ENCODE results near the gene PRR9.

The PRR9 gene

GRCh38 chr1:153232553-153232952 is 15.2 kb downstream of the PRR9 start:
- Histone ChIP-seq H3K4me3 (ENCODE audit: insufficient read depth in 1 of 2, low read depth in 1 of 2, low read length in 2 of 2) (no peak overlapping the region), H2BK120ac (ENCODE audit: low read depth, low read length) (no peak overlapping the region), H4K8ac (ENCODE audit: low read length) (no peak overlapping the region), H2BK12ac (ENCODE audit: low read length in 2 of 2) (no peak overlapping the region), H2BK5ac (ENCODE audit: low read depth, low read length, poor library complexity, severe bottlenecking) (no peak overlapping the region), H3K79me1 (replicated peaks; ENCODE audit: low read length, poor library complexity, severe bottlenecking) (no peaks in the 10 kb centered on the region), H3K4me1 (ENCODE audit: control insufficient read depth, insufficient read depth, low read depth, low read length) (no peaks in the 10 kb centered on the region), H3K27ac (ENCODE audit: low read length, poor library complexity, severe bottlenecking) (no peak overlapping the region), H3K23ac (ENCODE audit: low read length in 2 of 2) (no peak overlapping the region), H3K4me2 (ENCODE audit: low read length, poor library complexity, severe bottlenecking) (no peak overlapping the region), H2AFZ (ENCODE audit: low read depth, low read length) (no peak overlapping the region), H3K18ac (ENCODE audit: low read depth in 1 of 2, low read length in 2 of 2) (no peak overlapping the region), H3K9ac (ENCODE audit: low read length) (no peak overlapping the region), H3K36me3 (ENCODE audit: control insufficient read depth in 1 of 2, insufficient read depth in 2 of 2, low read depth in 1 of 2, low read length in 2 of 2) (no peaks in the 10 kb centered on the region), H3K14ac (ENCODE audit: low read length in 2 of 2) (no peak overlapping the region), H3K4ac (ENCODE audit: low read depth in 1 of 2, low read length in 2 of 2) (no peak overlapping the region), H3K27me3 (ENCODE audit: control insufficient read depth in 1 of 2, insufficient read depth in 1 of 2, low read length in 2 of 2) (peaks cover 0 to 16% of the 10 kb centered on the region in 2 experiments), H2BK15ac (ENCODE audit: low read depth, poor library complexity, severe bottlenecking) (no peak overlapping the region), H2AK5ac (ENCODE audit: low read length, severe bottlenecking) (no peak overlapping the region), H3K9me3 (ENCODE audit: control insufficient read depth, low read length) (no peaks in the 10 kb centered on the region), H4K91ac (ENCODE audit: low read length) (no peak overlapping the region)
- no peak for DNase-seq
- WGBS, result 41% methylated on average over 3 of the region's 3 CpGs

- H3K4me3 ChIP-seq (ENCODE audit: insufficient read depth in 1 of 2, low read depth in 1 of 2, low read length in 2 of 2), result no peak overlapping the region
- H2BK12ac ChIP-seq (ENCODE audit: low read length in 2 of 2), result no peak overlapping the region
- H3K4me2 ChIP-seq (ENCODE audit: low read length, poor library complexity, severe bottlenecking), result no peak overlapping the region
- no peak for DNase-seq
- H4K8ac ChIP-seq (ENCODE audit: low read length), result no peak overlapping the region
- H3K4ac ChIP-seq (ENCODE audit: low read depth in 1 of 2, low read length in 2 of 2), result no peak overlapping the region
- no peak overlapping the region for H2AFZ ChIP-seq (ENCODE audit: low read depth, low read length)
- H2AK5ac ChIP-seq (ENCODE audit: low read length, severe bottlenecking), result no peak overlapping the region
- no peaks in the 10 kb centered on the region for H3K9me3 ChIP-seq (ENCODE audit: control insufficient read depth, low read length)
- H3K18ac ChIP-seq (ENCODE audit: low read depth in 1 of 2, low read length in 2 of 2), result no peak overlapping the region
- H3K27ac ChIP-seq (ENCODE audit: low read length, poor library complexity, severe bottlenecking), result no peak overlapping the region
- H2BK5ac ChIP-seq (ENCODE audit: low read depth, low read length, poor library complexity, severe bottlenecking), result no peak overlapping the region
- H3K23ac ChIP-seq (ENCODE audit: low read length in 2 of 2), result no peak overlapping the region
- no peak overlapping the region for H4K91ac ChIP-seq (ENCODE audit: low read length)
- H3K79me1 ChIP-seq (replicated peaks; ENCODE audit: low read length, poor library complexity, severe bottlenecking), result no peaks in the 10 kb centered on the region
- H3K36me3 ChIP-seq (ENCODE audit: control insufficient read depth in 1 of 2, insufficient read depth in 2 of 2, low read depth in 1 of 2, low read length in 2 of 2), result no peaks in the 10 kb centered on the region
- H3K9ac ChIP-seq (ENCODE audit: low read length), result no peak overlapping the region
- H3K4me1 ChIP-seq (ENCODE audit: control insufficient read depth, insufficient read depth, low read depth, low read length), result no peaks in the 10 kb centered on the region
- H3K27me3 ChIP-seq (ENCODE audit: control insufficient read depth in 1 of 2, insufficient read depth in 1 of 2, low read length in 2 of 2), result peaks cover 0 to 9% of the 10 kb centered on the region in 2 experiments
- no peak overlapping the region for H2BK120ac ChIP-seq (ENCODE audit: low read depth, low read length)
- no peak overlapping the region for H2BK15ac ChIP-seq (ENCODE audit: low read depth, poor library complexity, severe bottlenecking)
- H3K14ac ChIP-seq (ENCODE audit: low read length in 2 of 2), result no peak overlapping the region
- WGBS, result no CpG with 5 or more reads among the region's 1 CpG
These were observed 16.1 kb downstream of the PRR9 start for GRCh38 chr1:153233448-153233847.

DNA sequence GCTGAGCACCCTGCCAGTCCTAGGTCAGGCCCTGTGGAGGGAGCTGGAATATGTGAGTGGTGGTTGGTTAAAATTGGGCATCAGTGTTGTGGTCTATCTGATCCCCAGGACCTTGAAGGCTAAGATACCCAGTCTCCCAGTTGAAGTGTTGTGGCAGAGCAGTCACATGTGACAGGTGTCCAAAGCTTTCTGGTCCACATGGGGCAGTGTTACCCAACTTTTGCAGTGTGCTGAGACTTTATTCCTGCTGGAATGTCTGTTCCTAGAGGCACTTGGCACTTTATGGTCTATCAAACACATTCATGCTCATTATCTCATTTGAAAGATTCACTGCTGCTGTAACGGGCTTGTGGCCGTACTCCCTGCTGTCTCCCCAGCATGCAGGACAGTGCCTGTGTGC is 21.1 kb downstream of the PRR9 start:
- H3K4me1 ChIP-seq (ENCODE audit: control insufficient read depth, insufficient read depth, low read depth, low read length), result no peaks in the 10 kb centered on the region
- no peak overlapping the region for H4K8ac ChIP-seq (ENCODE audit: low read length)
- H3K79me1 ChIP-seq (replicated peaks; ENCODE audit: low read length, poor library complexity, severe bottlenecking), result no peaks in the 10 kb centered on the region
- H3K18ac ChIP-seq (ENCODE audit: low read depth in 1 of 2, low read length in 2 of 2), result no peak overlapping the region
- 69% methylated on average over 2 of the region's 2 CpGs for WGBS
- no peak overlapping the region for H3K9ac ChIP-seq (ENCODE audit: low read length)
- no peak overlapping the region for H3K4me3 ChIP-seq (ENCODE audit: insufficient read depth in 1 of 2, low read depth in 1 of 2, low read length in 2 of 2)
- H3K14ac ChIP-seq (ENCODE audit: low read length in 2 of 2), result no peak overlapping the region
- H4K91ac ChIP-seq (ENCODE audit: low read length), result no peak overlapping the region
- H3K23ac ChIP-seq (ENCODE audit: low read length in 2 of 2), result no peak overlapping the region
- H2BK15ac ChIP-seq (ENCODE audit: low read depth, poor library complexity, severe bottlenecking), result no peak overlapping the region
- no peak overlapping the region for H3K4ac ChIP-seq (ENCODE audit: low read depth in 1 of 2, low read length in 2 of 2)
- DNase-seq, result no peak
- no peak overlapping the region for H3K27ac ChIP-seq (ENCODE audit: low read length, poor library complexity, severe bottlenecking)
- H3K27me3 ChIP-seq (ENCODE audit: control insufficient read depth in 1 of 2, insufficient read depth in 1 of 2, low read length in 2 of 2), result peaks cover 0 to 9% of the 10 kb centered on the region in 2 experiments
- H2BK5ac ChIP-seq (ENCODE audit: low read depth, low read length, poor library complexity, severe bottlenecking), result no peak overlapping the region
- H2AK5ac ChIP-seq (ENCODE audit: low read length, severe bottlenecking), result no peak overlapping the region
- no peak overlapping the region for H3K4me2 ChIP-seq (ENCODE audit: low read length, poor library complexity, severe bottlenecking)
- no peak overlapping the region for H2AFZ ChIP-seq (ENCODE audit: low read depth, low read length)
- no peak overlapping the region for H2BK12ac ChIP-seq (ENCODE audit: low read length in 2 of 2)
- H2BK120ac ChIP-seq (ENCODE audit: low read depth, low read length), result no peak overlapping the region
- H3K9me3 ChIP-seq (ENCODE audit: control insufficient read depth, low read length), result no peaks in the 10 kb centered on the region
- no peaks in the 10 kb centered on the region for H3K36me3 ChIP-seq (ENCODE audit: control insufficient read depth in 1 of 2, insufficient read depth in 2 of 2, low read depth in 1 of 2, low read length in 2 of 2)

GRCh38 chr1:153242160-153242559 is 24.8 kb downstream of the PRR9 start:
- H3K9ac ChIP-seq (ENCODE audit: low read length), result no peak overlapping the region
- H4K91ac ChIP-seq (ENCODE audit: low read length), result no peak overlapping the region
- H3K4me2 ChIP-seq (ENCODE audit: low read length, poor library complexity, severe bottlenecking), result no peak overlapping the region
- H3K79me1 ChIP-seq (replicated peaks; ENCODE audit: low read length, poor library complexity, severe bottlenecking), result no peaks in the 10 kb centered on the region
- no peak overlapping the region for H2AFZ ChIP-seq (ENCODE audit: low read depth, low read length)
- H2BK120ac ChIP-seq (ENCODE audit: low read depth, low read length), result no peak overlapping the region
- H2AK5ac ChIP-seq (ENCODE audit: low read length, severe bottlenecking), result no peak overlapping the region
- H3K9me3 ChIP-seq (ENCODE audit: control insufficient read depth, low read length), result peaks cover 3% of the 10 kb centered on the region
- no peak overlapping the region for H3K23ac ChIP-seq (ENCODE audit: low read length in 2 of 2)
- no peaks in the 10 kb centered on the region for H3K4me1 ChIP-seq (ENCODE audit: control insufficient read depth, insufficient read depth, low read depth, low read length)
- H3K27me3 ChIP-seq (ENCODE audit: control insufficient read depth in 1 of 2, insufficient read depth in 1 of 2, low read length in 2 of 2), result peaks cover 0 to 14% of the 10 kb centered on the region in 2 experiments
- H3K27ac ChIP-seq (ENCODE audit: low read length, poor library complexity, severe bottlenecking), result no peak overlapping the region
- H3K14ac ChIP-seq (ENCODE audit: low read length in 2 of 2), result no peak overlapping the region
- 50% methylated on average over 1 of the region's 1 CpG for WGBS
- H4K8ac ChIP-seq (ENCODE audit: low read length), result no peak overlapping the region
- no peak overlapping the region for H3K18ac ChIP-seq (ENCODE audit: low read depth in 1 of 2, low read length in 2 of 2)
- H2BK5ac ChIP-seq (ENCODE audit: low read depth, low read length, poor library complexity, severe bottlenecking), result no peak overlapping the region
- H2BK12ac ChIP-seq (ENCODE audit: low read length in 2 of 2), result no peak overlapping the region
- no peaks in the 10 kb centered on the region for H3K36me3 ChIP-seq (ENCODE audit: control insufficient read depth in 1 of 2, insufficient read depth in 2 of 2, low read depth in 1 of 2, low read length in 2 of 2)
- H3K4me3 ChIP-seq (ENCODE audit: insufficient read depth in 1 of 2, low read depth in 1 of 2, low read length in 2 of 2), result no peak overlapping the region
- no peak for DNase-seq
- no peak overlapping the region for H2BK15ac ChIP-seq (ENCODE audit: low read depth, poor library complexity, severe bottlenecking)
- H3K4ac ChIP-seq (ENCODE audit: low read depth in 1 of 2, low read length in 2 of 2), result no peak overlapping the region

Measured in mesenchymal stem cell (in vitro differentiated cells and primary cell).